Activated CD4-positive, alpha-beta T cell treated with anti-CD3 and anti-CD28 coated beads, Interleukin-2, amount 10 ng/mL, durations not matched to agents 7 days and 5 days (primary cell): ENCODE results near the gene HPGD. TPM values are rescaled to one million over a fixed set of nuclear protein-coding genes. Genes with fewer than 3 reads are reported as not detected.
A peak's percentile ranks its signal among the peaks of the same experiment; 100 is the strongest.

Source experiments
- CTCF ChIA-PET: fragments of 350-600 bp; sonication (Branson Sonifier 250); formaldehyde crosslinking; loops from one replicate; lab custom pipeline; 2021; ENCODE audit warnings: antibody characterized with exemption; lab: Charles Lee
- POLR2A ChIA-PET: fragments of 350-600 bp; sonication (Branson Sonifier 250); formaldehyde crosslinking; loops from one replicate; lab custom pipeline; 2021; ENCODE audit warnings: antibody characterized with exemption; lab: Charles Lee
- DNase-seq: peaks from one replicate; pipeline ENCODE4 v3.0.0-alpha.2; 2020
- H3K27ac Mint-ChIP-seq: one replicate; pipeline ENCODE4 v1.8.0; 2021; ENCODE audit warnings: mild to moderate bottlenecking, moderate library complexity, mixed read lengths
- H3K27me3 Mint-ChIP-seq: one replicate; pipeline ENCODE4 v1.8.0; 2021; ENCODE audit warnings: mixed read lengths
- H3K36me3 Mint-ChIP-seq: one replicate; pipeline ENCODE4 v1.8.0; 2021; ENCODE audit warnings: low read depth, mixed read lengths
- H3K4me1 Mint-ChIP-seq: one replicate; pipeline ENCODE4 v1.8.0; 2021; ENCODE audit warnings: mixed read lengths
- H3K4me3 Mint-ChIP-seq: one replicate; pipeline ENCODE4 v1.8.0; 2021; ENCODE audit warnings: mild to moderate bottlenecking, moderate library complexity, mixed read lengths
- H3K9me3 Mint-ChIP-seq: one replicate; pipeline ENCODE4 v1.8.0; 2021; ENCODE audit warnings: mixed read lengths
- total RNA-seq, 2 experiments: library from RNA; stranded (reverse); gene quantifications; one replicate each; pipeline ENCODE4 v1.2.3, GENCODE V29; 2021

Gene HPGD
- 1 to 10 TPM; 7.3 to 9.3 TPM for total RNA-seq

DNA sequence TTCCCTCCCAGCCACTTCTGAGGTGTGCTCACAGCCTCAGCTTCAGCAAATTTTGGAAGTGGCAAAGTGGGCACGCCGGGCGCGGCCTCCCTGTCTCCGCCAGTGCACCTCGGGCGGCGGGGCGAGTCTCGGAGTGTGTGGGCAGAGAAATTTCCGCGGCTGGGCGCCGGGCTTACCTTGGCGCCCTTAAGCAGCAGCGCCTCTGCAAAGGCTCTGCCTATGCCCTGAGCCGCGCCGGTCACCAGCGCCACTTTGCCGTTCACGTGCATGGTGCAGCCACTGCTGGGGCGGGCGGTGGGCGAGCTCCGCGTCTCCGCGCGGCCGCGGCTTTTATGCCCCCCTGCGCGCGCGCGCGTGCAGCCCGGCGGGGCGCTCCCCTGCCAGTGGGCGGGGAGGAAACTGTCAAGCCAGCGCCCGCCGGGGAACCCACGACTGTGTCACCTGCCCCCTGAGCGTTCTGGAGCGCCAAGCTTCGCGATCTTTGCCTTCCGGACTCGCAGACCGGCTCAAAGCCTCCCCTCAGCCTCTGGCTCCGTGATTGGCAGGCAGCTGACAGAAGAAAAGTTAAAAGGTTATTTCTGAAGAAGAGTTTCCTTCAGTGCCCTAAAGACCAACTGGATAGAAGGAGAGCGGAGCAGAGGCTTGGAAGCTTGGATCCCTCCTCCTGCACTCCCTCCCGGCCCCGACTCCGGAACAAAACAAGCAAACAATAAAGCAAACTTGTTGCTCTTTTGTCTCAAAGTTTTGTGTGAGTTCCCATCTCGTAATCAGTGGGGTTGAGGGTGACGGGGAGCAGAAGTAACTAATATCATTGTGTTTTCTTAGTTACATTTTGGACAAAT, at the start of gene HPGD:
Gene HPGD, minus strand, starts transcription at position 306 of the 842 bp plus-strand sequence. Its CDS starts 37 bp downstream, at position 269.
- CTCF ChIA-PET = no interaction called here

DNA sequence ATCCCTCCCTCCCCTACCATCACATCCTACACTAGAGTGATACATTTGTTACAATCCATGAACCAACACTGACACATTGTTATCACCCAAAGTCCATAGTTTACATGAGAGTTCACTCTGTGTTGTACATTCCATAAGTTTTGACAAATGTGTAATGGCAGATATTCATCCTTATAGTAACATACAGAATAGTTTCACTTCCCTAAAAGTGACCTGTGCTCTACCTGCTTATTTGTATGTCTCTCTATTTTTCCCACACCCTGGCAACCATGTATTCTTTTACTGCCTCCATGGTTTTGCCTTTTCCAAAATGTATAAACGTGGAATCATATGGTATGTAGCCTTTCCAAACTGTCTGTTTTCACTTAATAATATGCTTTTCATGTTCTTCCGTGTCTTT, 42.2 kb upstream of the HPGD start:
- ChIA-PET POLR2A (no interaction called here), CTCF (no interaction called here)
- Mint-ChIP-seq H3K4me1 (no peaks in the 10 kb centered on the region), H3K9me3 (no peaks in the 10 kb centered on the region), H3K4me3 (no peak overlapping the region), H3K27me3 (no peaks in the 10 kb centered on the region), H3K27ac (no peak overlapping the region), H3K36me3 (no peaks in the 10 kb centered on the region)
- no peak for DNase-seq

More for the DNA sequence above, at the start of gene HPGD:
- Mint-ChIP-seq H3K4me3 (peak within 1 kb of the TSS; percentile 77), H3K27me3 (peaks cover 40% of the 10 kb centered on the region), H3K9me3 (no peaks in the 10 kb centered on the region), H3K36me3 (no peaks in the 10 kb centered on the region), H3K4me1 (peaks cover 23% of the 10 kb centered on the region), H3K27ac (peak within 1 kb of the TSS; percentile 82)
- DNase-seq = peak; percentile 74
- POLR2A ChIA-PET = no interaction called here

DNA sequence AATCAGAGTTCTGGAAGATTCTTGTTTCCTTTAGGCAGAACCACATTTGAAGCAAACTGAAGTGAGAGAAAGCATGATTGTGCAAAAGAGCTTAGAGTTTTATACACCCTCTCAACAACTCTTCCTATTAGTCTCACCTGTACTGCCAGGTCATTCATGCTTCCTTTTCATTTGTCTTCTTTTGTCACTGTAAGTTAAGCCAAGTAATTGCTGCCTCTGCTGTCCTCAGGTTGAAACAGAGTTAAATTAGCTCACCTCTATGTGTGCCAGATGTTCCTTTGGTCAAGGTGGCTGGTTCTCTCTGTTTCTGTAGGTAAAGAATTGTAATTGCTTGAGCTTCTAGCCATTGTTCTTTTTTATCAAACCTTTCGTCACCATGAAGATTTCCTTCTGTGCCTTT, 41.1 kb upstream of the HPGD start:
- no peak for DNase-seq
- ChIA-PET CTCF (interaction anchor here (0.6 kb wide), 1 partner anchor 353 kb away, joined by 5 read pairs; no protein-coding TSS in a partner anchor), POLR2A (no interaction called here)
- H3K4me3 Mint-ChIP-seq = no peak overlapping the region
- H3K36me3 Mint-ChIP-seq = no peaks in the 10 kb centered on the region
- no peaks in the 10 kb centered on the region for H3K27me3 Mint-ChIP-seq
- no peaks in the 10 kb centered on the region for H3K4me1 Mint-ChIP-seq
- no peaks in the 10 kb centered on the region for H3K9me3 Mint-ChIP-seq
- H3K27ac Mint-ChIP-seq = no peak overlapping the region

DNA sequence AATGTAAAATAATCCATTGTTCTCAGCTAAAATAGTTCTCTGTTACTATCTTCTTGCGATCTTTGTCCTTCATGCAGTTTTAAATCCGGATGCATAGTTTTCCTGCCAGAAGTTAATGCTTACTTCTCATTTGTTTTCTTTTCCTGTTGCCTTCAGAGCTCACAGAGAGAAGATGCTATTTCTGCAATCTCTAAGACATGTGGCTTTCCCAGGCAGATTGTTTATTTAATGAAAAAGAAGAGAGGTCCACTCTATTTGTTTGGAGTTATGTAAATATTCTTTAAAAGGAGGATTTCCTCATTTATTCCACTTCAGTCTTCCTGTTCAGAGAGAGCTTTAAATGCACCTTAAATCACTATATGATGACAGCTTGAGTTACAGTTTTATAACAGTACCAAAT, 39.3 kb upstream of the HPGD start:
- H3K4me3 Mint-ChIP-seq = no peak overlapping the region
- H3K4me1 Mint-ChIP-seq = no peaks in the 10 kb centered on the region
- no peak overlapping the region for H3K27ac Mint-ChIP-seq
- CTCF ChIA-PET = no interaction called here
- H3K36me3 Mint-ChIP-seq = no peaks in the 10 kb centered on the region
- POLR2A ChIA-PET = no interaction called here
- H3K9me3 Mint-ChIP-seq = no peaks in the 10 kb centered on the region
- no peaks in the 10 kb centered on the region for H3K27me3 Mint-ChIP-seq
- no peak for DNase-seq

DNA sequence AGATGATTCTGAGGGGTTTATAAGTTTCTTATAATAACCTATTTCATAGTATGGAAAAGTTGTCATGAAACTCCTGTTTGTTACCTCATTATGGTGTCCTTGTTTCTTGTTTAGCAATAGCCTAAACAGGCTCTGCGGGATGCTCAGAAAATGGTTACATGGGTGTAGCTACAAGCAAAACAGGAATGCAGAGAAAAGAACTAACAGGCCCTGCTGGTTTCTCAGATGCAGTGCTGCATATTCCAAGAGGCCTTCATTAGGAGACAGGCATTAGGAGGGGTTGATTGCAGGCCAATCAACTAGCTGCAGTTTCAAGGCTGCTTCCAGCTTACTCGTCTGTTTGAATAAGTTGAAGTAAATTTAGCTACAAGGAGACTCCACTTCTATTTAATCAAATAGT, 37.6 kb upstream of the HPGD start:
- Mint-ChIP-seq H3K4me1 (no peaks in the 10 kb centered on the region), H3K36me3 (no peaks in the 10 kb centered on the region), H3K4me3 (no peak overlapping the region), H3K27ac (no peak overlapping the region), H3K27me3 (no peaks in the 10 kb centered on the region), H3K9me3 (no peaks in the 10 kb centered on the region)
- DNase-seq = no peak
- POLR2A ChIA-PET = no interaction called here
- CTCF ChIA-PET = no interaction called here

DNA sequence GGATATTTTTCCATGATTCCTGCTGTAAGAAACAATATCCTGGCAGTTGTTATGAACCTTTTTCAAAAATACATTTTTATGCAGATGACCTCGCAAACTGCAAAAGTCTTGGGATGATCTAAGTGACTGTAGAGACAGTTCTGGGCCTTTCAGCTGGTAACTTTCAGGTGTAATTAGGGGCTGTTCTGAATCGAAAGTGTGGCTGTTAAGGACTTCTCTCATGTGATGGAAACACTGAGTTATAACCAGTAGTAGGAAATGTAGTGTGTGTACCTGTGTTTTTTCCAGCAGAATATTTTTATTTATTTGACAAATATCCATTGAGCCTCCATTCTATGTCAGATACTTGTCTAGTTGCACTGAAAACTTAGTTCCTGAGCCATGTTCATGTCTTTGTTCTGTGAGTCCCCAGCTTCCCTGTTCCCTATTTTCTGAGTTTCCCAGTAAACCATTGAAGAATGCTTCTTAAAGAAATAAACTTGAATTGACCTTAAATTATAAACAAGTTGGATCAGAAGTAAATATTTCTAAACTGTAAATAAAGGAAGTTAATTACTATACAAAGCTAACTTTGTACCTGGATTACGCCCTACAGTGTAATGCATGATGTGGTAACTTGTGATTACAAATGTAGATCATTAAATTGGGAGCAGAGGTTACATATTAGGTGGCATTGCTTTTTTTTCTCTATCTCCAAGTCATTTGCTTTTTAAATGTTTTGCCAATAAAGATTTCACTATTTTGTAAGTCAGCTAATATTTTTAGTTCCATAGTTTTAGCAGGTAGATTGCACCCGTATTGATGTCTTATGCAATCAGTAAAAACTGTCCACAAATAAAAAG, 33.7 kb upstream of the HPGD start:
- H3K4me1 Mint-ChIP-seq = no peaks in the 10 kb centered on the region
- no peaks in the 10 kb centered on the region for H3K27me3 Mint-ChIP-seq
- peaks cover 7% of the 10 kb centered on the region for H3K9me3 Mint-ChIP-seq
- CTCF ChIA-PET = no interaction called here
- no peaks in the 10 kb centered on the region for H3K36me3 Mint-ChIP-seq
- H3K4me3 Mint-ChIP-seq = no peak overlapping the region
- no peak overlapping the region for H3K27ac Mint-ChIP-seq
- POLR2A ChIA-PET = interaction anchor here (0.7 kb wide), 1 partner anchor 18 kb away, joined by 5 read pairs; no protein-coding TSS in a partner anchor
- no peak for DNase-seq

DNA sequence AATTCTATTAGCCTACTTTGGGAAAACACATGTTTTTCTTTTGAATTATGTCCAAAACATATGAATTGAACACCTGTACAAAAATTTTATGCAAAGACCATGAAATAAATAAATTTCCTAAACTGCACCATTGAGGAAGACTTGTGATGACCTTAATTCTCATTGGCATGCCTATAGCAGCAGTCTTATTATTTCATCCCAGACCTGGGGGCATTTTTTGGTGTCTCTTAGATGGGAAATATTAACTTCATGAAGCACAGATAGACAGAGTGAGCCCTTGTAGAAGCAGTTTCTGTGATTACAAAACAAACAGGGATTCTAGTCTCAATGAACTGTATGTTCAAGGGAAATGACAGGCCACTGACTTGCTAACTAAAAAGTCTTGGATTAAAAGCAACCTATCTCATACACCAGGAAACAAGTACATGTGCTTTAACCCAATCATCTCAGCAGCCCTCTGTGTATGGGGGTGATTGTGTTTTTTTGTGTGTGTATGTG, 32.0 kb upstream of the HPGD start:
- H3K9me3 Mint-ChIP-seq = peaks cover 9% of the 10 kb centered on the region
- CTCF ChIA-PET = no interaction called here
- no peaks in the 10 kb centered on the region for H3K27me3 Mint-ChIP-seq
- POLR2A ChIA-PET = no interaction called here
- DNase-seq = no peak
- H3K36me3 Mint-ChIP-seq = no peaks in the 10 kb centered on the region
- H3K27ac Mint-ChIP-seq = no peak overlapping the region
- no peak overlapping the region for H3K4me3 Mint-ChIP-seq
- no peaks in the 10 kb centered on the region for H3K4me1 Mint-ChIP-seq

DNA sequence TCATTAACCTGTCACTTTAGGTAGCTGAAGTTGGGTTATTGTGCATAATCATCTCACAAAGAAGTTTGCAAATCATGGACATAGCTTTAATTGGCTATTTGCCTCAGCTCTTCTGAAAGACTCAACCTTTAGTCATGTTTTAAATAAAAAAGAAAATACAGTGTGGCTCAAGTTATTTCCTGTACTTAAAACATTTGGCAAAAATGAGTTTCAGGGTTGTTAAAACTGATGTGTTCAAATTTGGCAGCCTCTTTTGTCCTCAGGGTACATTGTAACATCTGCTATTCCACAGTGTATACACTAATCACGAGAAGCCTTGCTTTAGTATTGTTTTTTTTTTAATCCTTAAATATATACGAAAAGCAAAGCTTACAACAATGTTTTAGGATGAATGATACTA, 31.5 kb upstream of the HPGD start:
- no peaks in the 10 kb centered on the region for H3K4me1 Mint-ChIP-seq
- ChIA-PET CTCF (no interaction called here), POLR2A (no interaction called here)
- DNase-seq = no peak
- no peaks in the 10 kb centered on the region for H3K36me3 Mint-ChIP-seq
- H3K27me3 Mint-ChIP-seq = no peaks in the 10 kb centered on the region
- no peak overlapping the region for H3K27ac Mint-ChIP-seq
- H3K4me3 Mint-ChIP-seq = no peak overlapping the region
- H3K9me3 Mint-ChIP-seq = peaks cover 9% of the 10 kb centered on the region

DNA sequence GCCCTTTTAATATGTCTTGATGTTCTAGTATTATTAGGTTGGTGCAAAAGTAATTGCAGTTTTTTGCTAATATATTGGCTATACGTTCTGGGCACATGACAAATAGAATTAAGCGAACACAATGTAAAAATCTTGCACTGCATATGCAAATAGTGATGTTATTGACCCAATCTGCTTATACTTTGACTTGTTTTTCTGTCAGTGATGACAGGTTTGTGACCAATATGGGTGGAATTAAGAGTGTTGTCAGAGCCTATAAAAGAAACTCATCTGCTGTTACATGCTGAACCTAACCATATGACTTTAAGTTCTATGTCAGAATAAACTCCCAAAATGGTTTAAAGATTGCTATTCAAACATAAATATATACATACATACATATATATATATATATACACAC, 30.7 kb upstream of the HPGD start:
- no peaks in the 10 kb centered on the region for H3K27me3 Mint-ChIP-seq

DNA sequence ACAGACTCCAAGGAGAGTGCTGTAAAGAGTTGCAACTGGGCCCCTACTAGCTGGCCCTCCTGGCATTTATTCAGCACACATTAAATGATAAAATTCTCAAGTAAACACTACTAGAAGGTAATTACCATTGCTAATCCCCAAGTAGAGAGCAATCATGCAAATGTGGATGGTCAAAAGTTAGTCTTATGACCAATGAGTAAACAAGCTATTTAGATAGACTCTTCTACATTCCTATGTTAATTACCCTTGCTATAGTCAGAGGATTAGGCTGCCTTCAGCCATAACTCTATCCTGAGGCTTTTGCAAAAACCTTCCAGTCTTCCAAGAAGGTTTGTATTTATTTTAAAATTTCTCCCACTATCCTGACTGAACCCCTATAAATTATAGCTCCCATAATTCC, 28.3 kb upstream of the HPGD start:
- no peak overlapping the region for H3K27ac Mint-ChIP-seq
- H3K4me3 Mint-ChIP-seq = no peak overlapping the region
- CTCF ChIA-PET = interaction anchor here (1.1 kb wide), 1 partner anchor 66 kb away, joined by 3 read pairs; no protein-coding TSS in a partner anchor
- H3K9me3 Mint-ChIP-seq = peaks cover 15% of the 10 kb centered on the region
- H3K4me1 Mint-ChIP-seq = no peaks in the 10 kb centered on the region
- POLR2A ChIA-PET = no interaction called here
- no peaks in the 10 kb centered on the region for H3K27me3 Mint-ChIP-seq
- no peaks in the 10 kb centered on the region for H3K36me3 Mint-ChIP-seq
- DNase-seq = no peak

More for the DNA sequence above, 30.7 kb upstream of the HPGD start:
- ChIA-PET CTCF (no interaction called here), POLR2A (no interaction called here)
- H3K27ac Mint-ChIP-seq = no peak overlapping the region
- DNase-seq = no peak
- H3K9me3 Mint-ChIP-seq = peaks cover 9% of the 10 kb centered on the region
- no peaks in the 10 kb centered on the region for H3K36me3 Mint-ChIP-seq
- no peaks in the 10 kb centered on the region for H3K4me1 Mint-ChIP-seq
- H3K4me3 Mint-ChIP-seq = no peak overlapping the region

DNA sequence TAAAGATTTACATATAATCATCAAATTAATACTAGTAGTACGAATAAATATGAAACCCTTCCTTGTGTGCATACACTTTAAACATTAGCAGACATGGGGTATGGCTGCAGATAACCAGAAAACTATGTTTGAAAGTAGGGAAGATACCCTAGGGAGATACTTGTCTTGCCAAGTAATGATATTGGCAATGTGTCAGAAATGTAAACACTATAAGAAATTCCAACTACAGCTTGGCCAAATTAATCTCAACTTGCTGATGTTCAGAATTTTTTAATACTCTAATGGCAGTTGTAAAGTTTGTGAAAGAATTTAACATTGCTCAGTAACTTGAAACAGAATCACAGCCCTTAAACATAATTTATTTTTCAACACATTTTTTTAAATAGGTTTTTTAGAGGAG, 27.4 kb upstream of the HPGD start:
- Mint-ChIP-seq H3K4me1 (no peaks in the 10 kb centered on the region), H3K27ac (no peak overlapping the region), H3K9me3 (peaks cover 15% of the 10 kb centered on the region), H3K27me3 (no peaks in the 10 kb centered on the region), H3K36me3 (no peaks in the 10 kb centered on the region), H3K4me3 (no peak overlapping the region)
- ChIA-PET CTCF (no interaction called here), POLR2A (no interaction called here)
- no peak for DNase-seq

DNA sequence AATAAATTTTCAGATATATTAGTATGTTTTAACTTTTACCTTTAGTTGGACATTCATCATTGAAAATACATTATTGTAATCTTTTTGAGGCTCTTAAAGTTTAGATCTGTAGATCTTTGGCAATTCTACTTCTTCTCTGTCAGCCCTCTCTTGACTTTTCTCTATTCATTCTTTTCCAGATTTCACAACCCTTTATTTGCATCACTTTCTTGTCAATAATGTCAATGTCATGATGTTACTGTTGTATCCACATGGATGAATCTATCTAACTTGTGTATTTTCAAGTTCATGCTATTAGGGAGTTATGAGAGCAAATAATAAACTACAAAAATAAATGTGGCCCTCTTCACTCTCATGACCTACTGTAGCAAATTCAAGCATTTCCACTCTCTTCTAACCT, 23.0 kb upstream of the HPGD start:
- CTCF ChIA-PET = no interaction called here
- H3K36me3 Mint-ChIP-seq = no peaks in the 10 kb centered on the region
- peaks cover 6% of the 10 kb centered on the region for H3K9me3 Mint-ChIP-seq
- no peak for DNase-seq
- H3K27ac Mint-ChIP-seq = no peak overlapping the region
- H3K27me3 Mint-ChIP-seq = no peaks in the 10 kb centered on the region
- POLR2A ChIA-PET = no interaction called here
- H3K4me3 Mint-ChIP-seq = no peak overlapping the region
- H3K4me1 Mint-ChIP-seq = no peaks in the 10 kb centered on the region

DNA sequence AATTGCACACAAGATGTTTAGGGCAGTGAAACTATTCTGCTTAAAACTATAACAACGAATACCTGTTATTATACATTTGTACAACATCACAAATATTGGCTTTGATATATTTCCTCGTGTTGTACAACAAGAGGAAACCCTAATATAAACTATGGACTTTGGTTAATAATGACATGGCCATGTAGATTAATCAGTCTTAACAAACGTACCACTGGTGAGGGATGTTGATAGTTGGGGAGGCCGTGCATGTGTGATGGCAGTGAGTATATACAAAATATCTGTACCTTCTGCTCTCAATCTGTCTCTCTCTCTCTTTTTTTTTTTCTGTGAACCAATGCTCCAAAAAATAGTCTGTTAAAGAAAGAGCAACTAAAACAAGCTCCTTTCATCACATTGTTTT, 22.2 kb upstream of the HPGD start:
- POLR2A ChIA-PET = no interaction called here
- CTCF ChIA-PET = no interaction called here
- Mint-ChIP-seq H3K9me3 (peaks cover 6% of the 10 kb centered on the region), H3K27ac (no peak overlapping the region), H3K4me3 (no peak overlapping the region), H3K4me1 (no peaks in the 10 kb centered on the region), H3K36me3 (no peaks in the 10 kb centered on the region), H3K27me3 (no peaks in the 10 kb centered on the region)
- DNase-seq = no peak
